ENCODE data around the gene TWIST2.

TWIST2 gene

GRCh38 chr2:238930216-238930615, 82.3 kb downstream of the TWIST2 start:
- H3K9me3 ChIP-seq (ENCODE audit: control insufficient read depth, low read depth, low read length), result no peaks in the 10 kb centered on the region
- no peak overlapping the region for H3K9ac ChIP-seq (ENCODE audit: low read length)
- no peak overlapping the region for H3K27ac ChIP-seq (ENCODE audit: low read length)
- no peaks in the 10 kb centered on the region for H3K4me1 ChIP-seq (ENCODE audit: control insufficient read depth, low read depth, low read length)
- no peaks in the 10 kb centered on the region for H3K36me3 ChIP-seq (ENCODE audit: control insufficient read depth, low read depth, low read length)
- H3K27me3 ChIP-seq (ENCODE audit: control insufficient read depth, insufficient read depth, low read length), result no peaks in the 10 kb centered on the region
- no peak overlapping the region for H3K4me3 ChIP-seq (ENCODE audit: low read length)

DNA sequence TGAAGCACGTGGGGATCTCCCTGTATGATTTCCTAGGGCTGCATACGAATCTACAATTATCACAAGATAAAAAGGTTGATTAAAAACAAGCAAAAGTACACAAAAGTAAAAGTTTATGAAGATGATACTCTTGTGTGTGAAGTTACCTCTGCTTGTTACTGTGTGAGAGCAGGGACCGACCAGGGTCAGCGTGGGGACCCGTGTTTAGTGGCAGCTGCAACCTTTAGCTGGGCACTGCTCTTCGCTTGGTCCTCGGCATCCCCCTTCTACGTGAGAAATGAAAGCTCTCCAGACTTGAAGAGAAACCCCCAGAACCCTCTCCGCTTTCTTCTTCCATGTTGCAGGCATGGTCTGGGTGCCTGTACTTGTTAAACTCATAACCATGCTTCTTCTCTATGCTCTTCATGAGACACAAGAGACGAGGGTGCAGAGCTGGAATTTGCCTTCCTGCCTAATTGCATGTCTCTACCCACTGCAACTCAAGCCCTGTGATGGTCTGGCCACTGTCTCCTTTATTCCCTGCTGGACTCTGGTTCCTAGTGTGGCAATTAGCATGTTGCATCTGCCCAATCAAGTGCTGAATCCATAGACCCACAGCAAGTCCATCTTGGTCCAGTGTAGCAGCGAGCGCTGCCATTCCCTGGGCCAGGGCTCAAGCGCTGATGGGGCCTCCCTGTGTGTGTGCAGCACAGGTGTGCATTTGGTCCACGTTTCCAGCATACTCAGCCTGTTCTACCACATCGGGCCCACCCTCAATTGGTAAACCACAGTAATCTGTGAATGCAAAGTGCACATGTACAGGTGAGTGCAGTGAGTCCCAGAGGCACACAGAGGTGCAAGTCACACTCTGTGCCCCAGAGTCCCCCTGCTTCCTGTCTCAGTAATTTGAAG, 88.5 kb downstream of the TWIST2 start:
- no peak overlapping the region for H3K4me3 ChIP-seq (ENCODE audit: low read length)
- H3K9ac ChIP-seq (ENCODE audit: low read length), result no peak overlapping the region
- H3K4me1 ChIP-seq (ENCODE audit: control insufficient read depth, low read depth, low read length), result no peaks in the 10 kb centered on the region
- no peaks in the 10 kb centered on the region for H3K36me3 ChIP-seq (ENCODE audit: control insufficient read depth, low read depth, low read length)
- H3K27ac ChIP-seq (ENCODE audit: low read length), result no peak overlapping the region
- H3K9me3 ChIP-seq (ENCODE audit: control insufficient read depth, low read depth, low read length), result no peaks in the 10 kb centered on the region
- H3K27me3 ChIP-seq (ENCODE audit: control insufficient read depth, insufficient read depth, low read length), result no peaks in the 10 kb centered on the region

- no peaks in the 10 kb centered on the region for H3K9me3 ChIP-seq (ENCODE audit: control insufficient read depth, low read depth, low read length)
- H3K27ac ChIP-seq (ENCODE audit: low read length), result no peak overlapping the region
- no peak overlapping the region for H3K4me3 ChIP-seq (ENCODE audit: low read length)
- no peaks in the 10 kb centered on the region for H3K27me3 ChIP-seq (ENCODE audit: control insufficient read depth, insufficient read depth, low read length)
- no peaks in the 10 kb centered on the region for H3K36me3 ChIP-seq (ENCODE audit: control insufficient read depth, low read depth, low read length)
- no peaks in the 10 kb centered on the region for H3K4me1 ChIP-seq (ENCODE audit: control insufficient read depth, low read depth, low read length)
- H3K9ac ChIP-seq (ENCODE audit: low read length), result no peak overlapping the region
These were observed 90.1 kb downstream of the TWIST2 start for GRCh38 chr2:238938003-238938400.

DNA sequence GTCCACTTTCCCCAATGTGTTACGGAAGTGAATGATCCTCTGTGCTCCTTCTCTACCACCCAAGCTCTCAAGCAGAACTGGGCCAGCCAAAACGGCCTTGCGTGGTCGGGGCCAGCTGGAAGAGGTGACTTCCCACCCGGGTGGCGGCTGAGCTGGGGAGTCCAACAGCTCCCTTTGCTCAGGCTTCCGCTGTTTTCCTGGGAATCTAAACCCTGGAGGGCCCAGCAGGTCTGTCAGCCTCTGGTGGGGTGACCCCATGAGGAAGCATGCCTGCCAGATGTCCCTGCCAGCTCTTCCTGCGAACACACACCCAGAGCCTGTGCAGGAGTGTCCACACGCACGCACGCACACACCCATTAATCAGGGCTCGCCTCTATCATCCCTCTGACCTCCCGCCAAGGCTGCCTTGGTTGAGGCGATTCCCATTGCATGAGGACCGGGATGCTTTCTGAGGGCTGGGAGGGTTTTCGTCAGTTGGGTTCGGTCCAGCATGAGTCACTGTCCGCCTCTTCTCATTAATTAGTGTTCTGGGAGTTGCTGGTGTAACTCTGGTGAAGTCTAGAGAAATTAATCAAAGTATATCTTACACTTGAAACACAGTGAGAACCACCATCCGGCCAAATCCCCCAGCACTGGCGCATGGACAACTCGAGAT, 90.6 kb downstream of the TWIST2 start:
- no peak overlapping the region for H3K9ac ChIP-seq (ENCODE audit: low read length)
- H3K4me1 ChIP-seq (ENCODE audit: control insufficient read depth, low read depth, low read length), result no peaks in the 10 kb centered on the region
- H3K36me3 ChIP-seq (ENCODE audit: control insufficient read depth, low read depth, low read length), result no peaks in the 10 kb centered on the region
- no peak overlapping the region for H3K4me3 ChIP-seq (ENCODE audit: low read length)
- no peaks in the 10 kb centered on the region for H3K27me3 ChIP-seq (ENCODE audit: control insufficient read depth, insufficient read depth, low read length)
- no peak overlapping the region for H3K27ac ChIP-seq (ENCODE audit: low read length)
- no peaks in the 10 kb centered on the region for H3K9me3 ChIP-seq (ENCODE audit: control insufficient read depth, low read depth, low read length)

GRCh38 chr2:238939074-238939473, 91.2 kb downstream of the TWIST2 start:
- H3K27ac ChIP-seq (ENCODE audit: low read length), result no peak overlapping the region
- no peaks in the 10 kb centered on the region for H3K9me3 ChIP-seq (ENCODE audit: control insufficient read depth, low read depth, low read length)
- no peak overlapping the region for H3K4me3 ChIP-seq (ENCODE audit: low read length)
- H3K4me1 ChIP-seq (ENCODE audit: control insufficient read depth, low read depth, low read length), result no peaks in the 10 kb centered on the region
- H3K9ac ChIP-seq (ENCODE audit: low read length), result no peak overlapping the region
- no peaks in the 10 kb centered on the region for H3K27me3 ChIP-seq (ENCODE audit: control insufficient read depth, insufficient read depth, low read length)
- no peaks in the 10 kb centered on the region for H3K36me3 ChIP-seq (ENCODE audit: control insufficient read depth, low read depth, low read length)

GRCh38 chr2:238939521-238940403, 91.9 kb downstream of the TWIST2 start:
- H3K36me3 ChIP-seq (ENCODE audit: control insufficient read depth, low read depth, low read length), result no peaks in the 10 kb centered on the region
- no peaks in the 10 kb centered on the region for H3K27me3 ChIP-seq (ENCODE audit: control insufficient read depth, insufficient read depth, low read length)
- H3K27ac ChIP-seq (ENCODE audit: low read length), result no peak overlapping the region
- no peak overlapping the region for H3K9ac ChIP-seq (ENCODE audit: low read length)
- no peaks in the 10 kb centered on the region for H3K4me1 ChIP-seq (ENCODE audit: control insufficient read depth, low read depth, low read length)
- no peak overlapping the region for H3K4me3 ChIP-seq (ENCODE audit: low read length)
- no peaks in the 10 kb centered on the region for H3K9me3 ChIP-seq (ENCODE audit: control insufficient read depth, low read depth, low read length)

GRCh38 chr2:238940806-238941205, 92.9 kb downstream of the TWIST2 start:
- H3K4me3 ChIP-seq (ENCODE audit: low read length), result no peak overlapping the region
- H3K9me3 ChIP-seq (ENCODE audit: control insufficient read depth, low read depth, low read length), result no peaks in the 10 kb centered on the region
- no peaks in the 10 kb centered on the region for H3K4me1 ChIP-seq (ENCODE audit: control insufficient read depth, low read depth, low read length)
- no peaks in the 10 kb centered on the region for H3K36me3 ChIP-seq (ENCODE audit: control insufficient read depth, low read depth, low read length)
- no peaks in the 10 kb centered on the region for H3K27me3 ChIP-seq (ENCODE audit: control insufficient read depth, insufficient read depth, low read length)
- H3K27ac ChIP-seq (ENCODE audit: low read length), result no peak overlapping the region
- no peak overlapping the region for H3K9ac ChIP-seq (ENCODE audit: low read length)

DNA sequence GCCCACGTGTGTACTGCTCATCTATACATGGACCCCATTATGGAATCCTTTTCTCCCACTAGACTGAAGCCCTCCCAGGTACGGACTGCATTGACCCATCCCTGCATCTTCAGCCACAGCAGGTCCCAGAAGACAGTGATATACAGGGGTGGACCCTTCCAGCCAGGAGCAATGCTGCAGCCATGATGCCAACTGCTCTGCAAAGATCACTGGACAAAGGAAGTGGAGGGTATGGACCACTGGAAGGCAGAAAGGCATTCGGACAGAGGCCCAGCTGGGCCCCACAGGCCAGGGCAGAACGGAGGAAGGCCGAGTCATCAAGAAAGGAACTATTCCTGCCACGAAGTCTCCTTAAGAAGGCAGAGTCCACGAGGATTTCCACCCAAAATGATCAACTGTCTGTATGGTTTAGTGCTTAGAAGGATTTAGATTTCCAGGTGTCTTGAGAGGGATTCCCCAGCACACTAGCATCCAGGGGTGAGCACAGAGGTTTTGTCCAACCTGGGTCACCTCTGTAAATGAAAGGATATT, 93.4 kb downstream of the TWIST2 start:
- Histone ChIP-seq H3K9me3 (ENCODE audit: control insufficient read depth, low read depth, low read length) (no peaks in the 10 kb centered on the region), H3K4me3 (ENCODE audit: low read length) (no peak overlapping the region), H3K27me3 (ENCODE audit: control insufficient read depth, insufficient read depth, low read length) (no peaks in the 10 kb centered on the region), H3K9ac (ENCODE audit: low read length) (no peak overlapping the region), H3K4me1 (ENCODE audit: control insufficient read depth, low read depth, low read length) (no peaks in the 10 kb centered on the region), H3K36me3 (ENCODE audit: control insufficient read depth, low read depth, low read length) (no peaks in the 10 kb centered on the region), H3K27ac (ENCODE audit: low read length) (no peak overlapping the region)

DNA sequence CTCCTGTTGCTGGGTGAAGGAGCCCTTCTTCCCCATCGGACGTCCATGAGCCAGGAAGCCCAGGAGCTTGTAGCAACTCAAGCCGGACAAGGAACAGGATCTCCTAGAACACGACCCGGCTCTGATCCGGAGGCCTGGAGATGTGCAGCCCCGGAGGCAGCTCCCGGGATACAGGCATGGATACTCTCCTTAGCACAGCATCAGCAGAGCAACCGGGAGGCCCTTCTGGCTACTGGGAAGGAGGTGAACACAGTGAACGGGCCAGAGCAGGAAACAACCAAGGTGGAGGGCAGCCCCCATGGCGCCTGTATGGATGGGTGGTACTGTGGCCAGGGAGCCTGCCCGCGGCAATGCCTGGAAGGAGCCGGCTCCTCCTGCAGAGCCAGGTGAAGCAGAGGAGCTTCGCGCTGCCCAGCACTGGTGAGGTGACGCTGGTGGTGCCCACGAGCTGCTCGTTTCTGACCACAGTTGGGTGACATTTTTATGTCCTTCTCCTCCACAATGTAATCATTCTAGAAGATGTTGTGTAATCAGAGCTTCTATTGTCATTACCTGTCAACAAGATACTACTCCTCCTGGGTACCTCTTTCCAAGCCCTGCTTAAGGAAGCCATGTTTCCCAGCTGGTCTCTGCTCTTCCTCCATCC, 94.3 kb downstream of the TWIST2 start:
- Histone ChIP-seq H3K27me3 (ENCODE audit: control insufficient read depth, insufficient read depth, low read length) (no peaks in the 10 kb centered on the region), H3K9ac (ENCODE audit: low read length) (no peak overlapping the region), H3K4me1 (ENCODE audit: control insufficient read depth, low read depth, low read length) (no peaks in the 10 kb centered on the region), H3K9me3 (ENCODE audit: control insufficient read depth, low read depth, low read length) (no peaks in the 10 kb centered on the region), H3K36me3 (ENCODE audit: control insufficient read depth, low read depth, low read length) (no peaks in the 10 kb centered on the region), H3K4me3 (ENCODE audit: low read length) (no peak overlapping the region), H3K27ac (ENCODE audit: low read length) (no peak overlapping the region)

DNA sequence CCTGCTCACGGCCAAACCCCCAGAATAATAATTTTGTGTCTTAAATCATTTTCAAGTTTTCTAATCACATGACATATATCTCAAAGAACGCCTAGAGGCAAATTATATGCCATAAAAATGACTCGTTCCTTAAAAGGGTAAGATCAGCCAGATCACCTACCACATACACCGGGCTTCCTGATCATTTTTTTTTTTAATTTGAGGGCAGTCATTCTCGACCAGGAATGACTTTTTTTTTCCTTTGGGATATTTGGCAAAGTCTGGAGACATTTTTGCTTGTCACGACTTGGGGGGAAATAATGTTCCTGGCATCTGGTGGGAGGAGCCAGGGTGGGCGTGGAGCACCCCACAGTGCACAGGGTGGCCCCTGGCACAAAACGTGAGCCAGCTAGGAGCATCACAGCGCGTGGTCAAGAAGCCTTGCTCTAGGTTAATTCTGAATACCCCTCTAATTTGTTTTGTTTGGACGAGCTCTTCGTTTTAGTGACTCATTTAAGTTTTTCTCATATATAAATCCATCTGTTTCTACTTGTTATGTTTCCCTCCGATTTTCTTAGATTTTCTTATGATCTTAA, 94.9 kb downstream of the TWIST2 start:
- no peaks in the 10 kb centered on the region for H3K4me1 ChIP-seq (ENCODE audit: control insufficient read depth, low read depth, low read length)
- no peaks in the 10 kb centered on the region for H3K9me3 ChIP-seq (ENCODE audit: control insufficient read depth, low read depth, low read length)
- H3K4me3 ChIP-seq (ENCODE audit: low read length), result no peak overlapping the region
- no peak overlapping the region for H3K9ac ChIP-seq (ENCODE audit: low read length)
- H3K27ac ChIP-seq (ENCODE audit: low read length), result no peak overlapping the region
- H3K27me3 ChIP-seq (ENCODE audit: control insufficient read depth, insufficient read depth, low read length), result no peaks in the 10 kb centered on the region
- H3K36me3 ChIP-seq (ENCODE audit: control insufficient read depth, low read depth, low read length), result no peaks in the 10 kb centered on the region
